Measurements from ENCODE around the gene ZFHX2.

The ZFHX2 gene

DNA sequence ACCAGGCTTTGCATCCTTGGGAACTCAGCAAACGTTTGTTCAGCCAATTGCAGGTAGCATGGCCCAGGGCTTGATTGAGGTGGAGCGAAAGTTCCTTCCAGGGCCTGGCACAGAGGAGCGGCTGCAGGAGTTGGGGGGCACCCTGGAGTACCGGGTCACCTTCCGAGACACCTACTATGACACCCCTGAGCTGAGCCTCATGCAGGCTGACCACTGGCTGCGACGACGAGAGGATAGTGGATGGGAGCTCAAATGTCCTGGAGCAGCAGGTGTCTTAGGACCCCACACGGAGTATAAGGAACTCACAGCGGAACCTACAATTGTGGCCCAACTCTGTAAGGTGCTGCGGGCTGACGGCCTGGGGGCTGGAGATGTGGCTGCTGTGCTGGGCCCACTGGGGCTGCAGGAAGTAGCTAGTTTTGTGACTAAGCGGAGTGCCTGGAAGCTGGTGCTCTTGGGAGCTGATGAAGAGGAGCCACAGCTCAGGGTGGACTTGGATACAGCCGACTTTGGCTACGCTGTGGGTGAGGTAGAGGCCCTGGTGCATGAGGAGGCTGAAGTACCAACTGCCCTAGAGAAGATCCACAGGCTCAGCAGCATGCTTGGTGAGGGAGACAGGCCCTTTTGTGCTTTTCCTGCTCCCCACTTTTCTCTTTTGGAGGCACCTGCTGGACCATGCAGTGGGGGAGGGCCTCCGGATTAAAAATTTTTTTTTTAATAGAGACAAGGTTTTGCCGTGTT lies 5.3 kb upstream of the ZFHX2 start:
- H3K36me3 ChIP-seq (ENCODE audit: control insufficient read depth in 1 of 2, insufficient read depth in 2 of 2, low read depth in 1 of 2, low read length in 2 of 2) = peaks cover 35 to 40% of the 10 kb centered on the region in 2 experiments
- no peak for DNase-seq
- peak overlapping the region; percentile 10 for H2AFZ ChIP-seq (ENCODE audit: low read depth, low read length)
- peaks cover 23% of the 10 kb centered on the region for H3K79me1 ChIP-seq (replicated peaks; ENCODE audit: low read length, poor library complexity, severe bottlenecking)
- no peak overlapping the region for H2BK120ac ChIP-seq (ENCODE audit: low read depth, low read length)
- H3K18ac ChIP-seq (ENCODE audit: low read depth in 1 of 2, low read length in 2 of 2) = peak overlapping the region in 1 of 2 experiments; percentile 84
- H3K9me3 ChIP-seq (ENCODE audit: control insufficient read depth, low read length) = no peaks in the 10 kb centered on the region
- peaks cover 12% of the 10 kb centered on the region for H3K4me1 ChIP-seq (ENCODE audit: control insufficient read depth, insufficient read depth, low read depth, low read length)
- 70% methylated on average over 17 of the region's 17 CpGs for WGBS
- no peak overlapping the region for H2BK15ac ChIP-seq (ENCODE audit: low read depth, poor library complexity, severe bottlenecking)
- no peak overlapping the region for H2BK5ac ChIP-seq (ENCODE audit: low read depth, low read length, poor library complexity, severe bottlenecking)
- H3K4me3 ChIP-seq (ENCODE audit: insufficient read depth in 1 of 2, low read depth in 1 of 2, low read length in 2 of 2) = peak overlapping the region; percentile 80 to 96
- peak overlapping the region in 1 of 2 experiments; percentile 47 for H3K23ac ChIP-seq (ENCODE audit: low read length in 2 of 2)
- no peak overlapping the region for H4K91ac ChIP-seq (ENCODE audit: low read length)
- peak overlapping the region; percentile 11 for H2AK5ac ChIP-seq (ENCODE audit: low read length, severe bottlenecking)
- no peak overlapping the region for H2BK12ac ChIP-seq (ENCODE audit: low read length in 2 of 2)
- H3K14ac ChIP-seq (ENCODE audit: low read length in 2 of 2) = no peak overlapping the region
- H3K9ac ChIP-seq (ENCODE audit: low read length) = peak overlapping the region; percentile 99
- H3K4ac ChIP-seq (ENCODE audit: low read depth in 1 of 2, low read length in 2 of 2) = peak overlapping the region in 1 of 2 experiments; percentile 85
- no peaks in the 10 kb centered on the region for H3K27me3 ChIP-seq (ENCODE audit: control insufficient read depth in 1 of 2, insufficient read depth in 1 of 2, low read length in 2 of 2)
- H4K8ac ChIP-seq (ENCODE audit: low read length) = peak overlapping the region; percentile 10
- H3K27ac ChIP-seq (ENCODE audit: low read length, poor library complexity, severe bottlenecking) = no peak overlapping the region
- peak overlapping the region; percentile 76 for H3K4me2 ChIP-seq (ENCODE audit: low read length, poor library complexity, severe bottlenecking)

DNA sequence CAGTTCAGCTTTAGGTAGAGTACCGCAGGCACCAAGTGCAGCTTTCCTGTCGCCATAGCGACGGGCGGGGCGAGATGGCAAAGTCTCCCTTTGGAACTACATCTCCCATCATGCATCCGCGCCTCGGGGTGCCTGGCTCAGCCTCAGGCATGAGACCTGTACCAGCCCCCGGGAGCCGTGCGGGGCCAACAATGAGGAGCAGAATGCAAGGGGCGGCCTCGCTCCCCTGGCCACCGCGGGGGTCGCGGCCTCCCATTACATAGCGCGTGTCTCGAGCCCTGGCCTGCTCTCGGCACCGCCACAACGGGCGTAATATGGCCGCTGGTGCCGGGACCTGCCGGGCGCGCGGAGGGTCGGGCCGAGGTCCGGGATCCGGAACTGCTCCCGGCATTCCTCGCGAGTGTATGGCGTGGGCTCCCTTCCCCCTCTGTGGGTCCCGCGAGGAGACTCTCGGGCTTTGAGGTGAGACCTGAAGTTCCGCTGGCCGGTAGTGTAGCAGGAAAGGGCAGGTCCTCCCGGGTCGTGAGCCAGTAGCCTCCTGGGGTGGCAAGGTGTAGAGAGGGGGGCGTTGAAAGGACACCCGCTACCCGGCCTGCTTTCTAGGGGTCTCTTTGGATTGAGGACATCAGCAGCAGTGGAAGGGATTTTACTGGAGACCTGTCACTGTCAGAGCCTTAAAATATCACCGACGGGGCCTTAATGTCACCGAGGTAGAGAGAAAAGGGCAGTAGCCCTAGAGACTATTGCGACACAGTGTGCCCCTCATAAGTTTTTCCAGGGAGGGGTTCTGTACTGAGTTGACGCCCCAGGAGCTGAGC lies 4.5 kb upstream of the ZFHX2 start, which contains the start of gene THTPA:
Gene THTPA, plus strand, starts transcription at position 390 of the 818 bp plus-strand sequence. CDS start 487 bp downstream, outside the sequence.
- Histone ChIP-seq H3K4me3 (ENCODE audit: insufficient read depth in 1 of 2, low read depth in 1 of 2, low read length in 2 of 2) (peak within 1 kb of the TSS; percentile 80 to 96), H2BK15ac (ENCODE audit: low read depth, poor library complexity, severe bottlenecking) (peak within 1 kb of the TSS; percentile 87), H3K9ac (ENCODE audit: low read length) (peak within 1 kb of the TSS; percentile 99), H3K4ac (ENCODE audit: low read depth in 1 of 2, low read length in 2 of 2) (peak within 1 kb of the TSS in 1 of 2 experiments; percentile 91), H3K18ac (ENCODE audit: low read depth in 1 of 2, low read length in 2 of 2) (peak within 1 kb of the TSS; percentile 96 to 99), H4K91ac (ENCODE audit: low read length) (peak within 1 kb of the TSS; percentile 93), H2BK120ac (ENCODE audit: low read depth, low read length) (peak within 1 kb of the TSS; percentile 69), H4K8ac (ENCODE audit: low read length) (peak within 1 kb of the TSS; percentile 92), H3K27me3 (ENCODE audit: control insufficient read depth in 1 of 2, insufficient read depth in 1 of 2, low read length in 2 of 2) (no peaks in the 10 kb centered on the region), H3K23ac (ENCODE audit: low read length in 2 of 2) (peak within 1 kb of the TSS in 1 of 2 experiments; percentile 77), H2BK5ac (ENCODE audit: low read depth, low read length, poor library complexity, severe bottlenecking) (peak within 1 kb of the TSS; percentile 66), H3K36me3 (ENCODE audit: control insufficient read depth in 1 of 2, insufficient read depth in 2 of 2, low read depth in 1 of 2, low read length in 2 of 2) (peaks cover 27 to 32% of the 10 kb centered on the region in 2 experiments), H3K9me3 (ENCODE audit: control insufficient read depth, low read length) (no peaks in the 10 kb centered on the region), H2AK5ac (ENCODE audit: low read length, severe bottlenecking) (peak within 1 kb of the TSS; percentile 11), H3K27ac (ENCODE audit: low read length, poor library complexity, severe bottlenecking) (peak within 1 kb of the TSS; percentile 59), H3K4me2 (ENCODE audit: low read length, poor library complexity, severe bottlenecking) (peak within 1 kb of the TSS; percentile 76), H2AFZ (ENCODE audit: low read depth, low read length) (peak within 1 kb of the TSS; percentile 95), H3K4me1 (ENCODE audit: control insufficient read depth, insufficient read depth, low read depth, low read length) (peaks cover 14% of the 10 kb centered on the region), H2BK12ac (ENCODE audit: low read length in 2 of 2) (peak within 1 kb of the TSS in 1 of 2 experiments; percentile 87), H3K79me1 (replicated peaks; ENCODE audit: low read length, poor library complexity, severe bottlenecking) (peaks cover 23% of the 10 kb centered on the region), H3K14ac (ENCODE audit: low read length in 2 of 2) (peak within 1 kb of the TSS in 1 of 2 experiments; percentile 99)
- WGBS = 3% methylated on average over 53 of the region's 54 CpGs
- DNase-seq = peak; percentile 94

DNA sequence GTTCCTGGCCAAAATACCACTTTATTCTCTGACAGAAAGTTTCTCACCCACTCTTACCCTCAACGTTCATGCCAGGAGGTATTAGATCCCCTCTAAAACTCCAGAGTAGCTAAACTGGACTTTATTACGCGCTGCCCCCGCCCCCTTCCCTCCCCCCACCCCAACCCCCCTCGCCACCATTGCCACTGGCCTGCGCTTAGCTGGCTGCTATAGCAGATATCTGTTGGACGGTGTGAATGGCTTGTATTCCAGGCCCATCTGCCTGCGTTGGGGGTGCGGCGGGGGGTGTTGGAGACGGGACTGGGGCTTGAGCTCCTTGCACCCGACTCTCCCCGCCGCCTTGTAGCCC lies 3.9 kb upstream of the ZFHX2 start:
- Histone ChIP-seq H2AK5ac (ENCODE audit: low read length, severe bottlenecking) (no peak overlapping the region), H3K4me3 (ENCODE audit: insufficient read depth in 1 of 2, low read depth in 1 of 2, low read length in 2 of 2) (peak overlapping the region; percentile 80 to 96), H3K79me1 (replicated peaks; ENCODE audit: low read length, poor library complexity, severe bottlenecking) (peaks cover 25% of the 10 kb centered on the region), H2BK12ac (ENCODE audit: low read length in 2 of 2) (no peak overlapping the region), H2AFZ (ENCODE audit: low read depth, low read length) (peak overlapping the region; percentile 46), H3K4me1 (ENCODE audit: control insufficient read depth, insufficient read depth, low read depth, low read length) (peaks cover 18% of the 10 kb centered on the region), H4K91ac (ENCODE audit: low read length) (no peak overlapping the region), H3K23ac (ENCODE audit: low read length in 2 of 2) (no peak overlapping the region), H3K9me3 (ENCODE audit: control insufficient read depth, low read length) (no peaks in the 10 kb centered on the region), H2BK120ac (ENCODE audit: low read depth, low read length) (no peak overlapping the region), H4K8ac (ENCODE audit: low read length) (no peak overlapping the region), H3K36me3 (ENCODE audit: control insufficient read depth in 1 of 2, insufficient read depth in 2 of 2, low read depth in 1 of 2, low read length in 2 of 2) (peaks cover 24 to 27% of the 10 kb centered on the region in 2 experiments), H3K4ac (ENCODE audit: low read depth in 1 of 2, low read length in 2 of 2) (peak overlapping the region in 1 of 2 experiments; percentile 47), H3K9ac (ENCODE audit: low read length) (peak overlapping the region; percentile 99), H3K14ac (ENCODE audit: low read length in 2 of 2) (no peak overlapping the region), H2BK5ac (ENCODE audit: low read depth, low read length, poor library complexity, severe bottlenecking) (no peak overlapping the region), H2BK15ac (ENCODE audit: low read depth, poor library complexity, severe bottlenecking) (no peak overlapping the region), H3K27ac (ENCODE audit: low read length, poor library complexity, severe bottlenecking) (no peak overlapping the region), H3K27me3 (ENCODE audit: control insufficient read depth in 1 of 2, insufficient read depth in 1 of 2, low read length in 2 of 2) (peaks cover 0 to under 1% of the 10 kb centered on the region in 2 experiments), H3K18ac (ENCODE audit: low read depth in 1 of 2, low read length in 2 of 2) (no peak overlapping the region), H3K4me2 (ENCODE audit: low read length, poor library complexity, severe bottlenecking) (peak overlapping the region; percentile 76)
- DNase-seq = no peak
- 3% methylated on average over 9 of the region's 14 CpGs for WGBS
